ENCODE results near the gene SLC12A4.

DNA sequence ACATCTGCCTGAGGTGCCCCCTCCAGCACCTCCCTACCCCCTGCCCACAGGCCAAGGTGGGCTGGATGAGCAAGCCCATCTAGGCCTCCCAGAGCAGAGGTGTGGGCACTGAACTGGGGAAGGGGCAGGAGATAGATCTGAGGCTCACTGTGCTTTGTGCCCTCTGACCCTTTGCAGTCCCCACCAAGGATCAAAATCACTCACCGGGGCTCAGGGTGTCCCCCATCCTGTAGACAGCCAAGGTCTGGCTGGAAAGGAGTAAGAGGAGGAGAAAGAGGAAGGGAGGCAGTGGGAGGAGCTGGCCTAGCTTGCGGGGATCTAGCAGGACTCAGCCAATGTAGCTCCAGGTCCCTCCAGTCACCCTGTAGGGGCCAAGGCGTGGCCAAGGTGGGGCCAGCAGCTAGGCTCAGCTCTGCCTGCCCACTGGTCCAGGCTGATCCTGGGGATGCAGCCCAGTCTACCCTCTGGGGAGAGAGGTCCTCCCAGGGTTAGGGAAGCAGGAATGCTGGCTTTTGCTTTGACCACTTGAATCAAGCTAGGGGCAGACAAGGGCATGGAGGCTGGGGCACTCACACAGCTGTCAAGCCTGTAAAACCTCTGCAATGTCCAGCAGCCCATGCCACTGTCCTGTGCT is 1.8 kb downstream of the SLC12A4 start:
- TF ChIP-seq POLR2A (IDR thresholded peaks at IDR 0.05) (no peak), CTCF (IDR thresholded peaks at IDR 0.05 in 8 of 11, conservative IDR thresholded peaks at IDR 0.05 in 3 of 11) (no peak)

Measured in spleen (tissue), 7 donors.